K562 (cell line): ENCODE data around the gene C17orf50.

Experiments used
- ESRRA ChIP-seq: fragments of 450-650 bp; IDR thresholded peaks from 2 replicates; pipeline ENCODE4 v1.6.1; 2014; ENCODE audit warnings: low read depth, mild to moderate bottlenecking, moderate library complexity, borderline replicate concordance
- ETV1 ChIP-seq: fragments of 450-650 bp; conservative IDR thresholded peaks from 2 replicates; pipeline ENCODE4 v1.6.1; 2016; ENCODE audit warnings: missing genetic modification characterization, control low read depth, low read depth, missing compliant biosample characterization
- FOXA3 ChIP-seq, 2 experiments: fragments of 450-650 bp in 1 of 2; sonication (generic) in 1 of 2; formaldehyde crosslinking; IDR thresholded peaks in 1 of 2; conservative IDR thresholded peaks in 1 of 2; 2 replicates each; pipeline versions ENCODE4 v1.4.0 to v1.8.0; 2020 to 2022; ENCODE audit warnings: mild to moderate bottlenecking in 2 of 2, missing genetic modification reagents in 1 of 2
- FOXJ3 ChIP-seq: sonication (generic); formaldehyde crosslinking; IDR thresholded peaks from 2 replicates; pipeline ENCODE4 v1.4.0; 2020; ENCODE audit warnings: mild to moderate bottlenecking, missing genetic modification reagents
- HNRNPH1 ChIP-seq: fragments of 200-400 bp; formaldehyde crosslinking; optimal IDR thresholded peaks from 2 replicates; pipeline ENCODE3; 2017; ENCODE audit warnings: low read depth, mild to moderate bottlenecking, low read length, moderate library complexity
- LARP7 ChIP-seq: fragments of 450-650 bp; IDR thresholded peaks from 2 replicates; pipeline ENCODE4 v1.6.1; 2016
- POLR2A ChIP-seq: fragments of 450-650 bp; conservative IDR thresholded peaks from 2 replicates; pipeline ENCODE4 v1.6.1; 2016
- ZFP36 ChIP-seq: fragments of 150-350 bp; IDR thresholded peaks from 2 replicates; pipeline ENCODE4 v1.6.1; 2018; ENCODE audit warnings: low read length, low read depth; ENCODE audit not compliant: partially characterized antibody
- ZNF311 ChIP-seq: fragments of 250-450 bp; sonication (Bioruptor Pico); IDR thresholded peaks from 2 replicates; pipeline ENCODE4 v1.4.0; 2020; ENCODE audit warnings: mild to moderate bottlenecking, moderate library complexity
- TF ChIP-seq, protein P1 (sequence below): sonication (generic); formaldehyde crosslinking; IDR thresholded peaks from 2 replicates; pipeline ENCODE4 v1.8.0; 2022; ENCODE audit warnings: missing genetic modification reagents, mild to moderate bottlenecking, moderate library complexity, borderline replicate concordance

DNA sequence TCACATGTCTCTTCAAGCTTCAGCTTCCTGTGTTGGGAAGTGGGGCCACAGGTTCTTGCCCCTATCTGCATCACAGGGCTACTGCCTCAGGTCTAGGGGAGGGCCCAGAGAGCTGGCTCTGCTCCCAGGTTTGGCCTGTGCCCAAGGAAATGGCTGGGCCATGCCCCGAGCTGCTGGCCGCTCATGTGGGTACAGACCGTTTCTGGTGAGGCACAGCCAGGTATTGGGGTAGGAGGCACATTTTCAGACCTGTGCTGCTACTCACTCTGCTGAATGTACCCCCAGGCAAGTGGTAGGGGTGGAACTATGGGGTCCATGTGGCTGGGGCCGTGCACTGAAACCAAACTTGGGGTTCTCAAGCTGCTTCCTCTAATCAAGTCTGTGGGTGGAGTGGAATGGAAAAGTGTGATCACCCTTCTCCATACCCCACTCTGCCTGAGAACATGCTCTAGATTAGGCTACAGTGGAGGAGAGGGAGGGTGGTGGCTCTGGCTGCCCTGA lies 12.3 kb upstream of the C17orf50 start:
- no peak for TF ChIP-seq FOXA3 (CRISPR knock-in tag; conservative IDR thresholded peaks at IDR 0.05 in 1 of 2, IDR thresholded peaks at IDR 0.05 in 1 of 2)
- TF ChIP-seq ZFP36 = no peak
- TF ChIP-seq FOXJ3 (CRISPR knock-in tag) = no peak
- TF ChIP-seq ETV1 (tag) = no peak
- TF ChIP-seq ZNF311 (CRISPR knock-in tag) = no peak
- no peak for TF ChIP-seq POLR2A
- no peak for TF ChIP-seq ESRRA
- TF ChIP-seq, protein P1, sequence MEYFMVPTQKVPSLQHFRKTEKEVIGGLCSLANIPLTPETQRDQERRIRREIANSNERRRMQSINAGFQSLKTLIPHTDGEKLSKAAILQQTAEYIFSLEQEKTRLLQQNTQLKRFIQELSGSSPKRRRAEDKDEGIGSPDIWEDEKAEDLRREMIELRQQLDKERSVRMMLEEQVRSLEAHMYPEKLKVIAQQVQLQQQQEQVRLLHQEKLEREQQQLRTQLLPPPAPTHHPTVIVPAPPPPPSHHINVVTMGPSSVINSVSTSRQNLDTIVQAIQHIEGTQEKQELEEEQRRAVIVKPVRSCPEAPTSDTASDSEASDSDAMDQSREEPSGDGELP (CRISPR knock-in tag) = no peak
- no peak for TF ChIP-seq HNRNPH1
- no peak for TF ChIP-seq LARP7
